GM06990 (cell line): ENCODE data around the gene ATXN3L.

Source experiments
- DNase-seq: peaks from one replicate; pipeline ENCODE4 v3.0.0-alpha.2; 2011; ENCODE audit not compliant: insufficient read length; ENCODE audit errors: extremely low read depth
- H3K27me3 ChIP-seq: replicated peaks from 2 replicates; pipeline ENCODE4 v1.6.0; 2011; ENCODE audit warnings: low read length; ENCODE audit not compliant: control insufficient read depth, insufficient read depth
- H3K36me3 ChIP-seq: 2 replicates; pipeline ENCODE4 v1.5.1; 2011; ENCODE audit warnings: low read length; ENCODE audit not compliant: control insufficient read depth, insufficient read depth
- H3K4me3 ChIP-seq: replicated peaks from 2 replicates; pipeline ENCODE4 v1.5.1; 2011; ENCODE audit warnings: low read depth, mild to moderate bottlenecking, control low read depth, low read length
- TF ChIP-seq, protein P1 (sequence below): IDR thresholded peaks from 2 replicates; pipeline ENCODE4 v1.5.1; 2011; ENCODE audit warnings: low read length, control low read depth, mild to moderate bottlenecking, inconsistent platforms; ENCODE audit not compliant: insufficient read depth, poor library complexity, severe bottlenecking

Gene ATXN3L

DNA sequence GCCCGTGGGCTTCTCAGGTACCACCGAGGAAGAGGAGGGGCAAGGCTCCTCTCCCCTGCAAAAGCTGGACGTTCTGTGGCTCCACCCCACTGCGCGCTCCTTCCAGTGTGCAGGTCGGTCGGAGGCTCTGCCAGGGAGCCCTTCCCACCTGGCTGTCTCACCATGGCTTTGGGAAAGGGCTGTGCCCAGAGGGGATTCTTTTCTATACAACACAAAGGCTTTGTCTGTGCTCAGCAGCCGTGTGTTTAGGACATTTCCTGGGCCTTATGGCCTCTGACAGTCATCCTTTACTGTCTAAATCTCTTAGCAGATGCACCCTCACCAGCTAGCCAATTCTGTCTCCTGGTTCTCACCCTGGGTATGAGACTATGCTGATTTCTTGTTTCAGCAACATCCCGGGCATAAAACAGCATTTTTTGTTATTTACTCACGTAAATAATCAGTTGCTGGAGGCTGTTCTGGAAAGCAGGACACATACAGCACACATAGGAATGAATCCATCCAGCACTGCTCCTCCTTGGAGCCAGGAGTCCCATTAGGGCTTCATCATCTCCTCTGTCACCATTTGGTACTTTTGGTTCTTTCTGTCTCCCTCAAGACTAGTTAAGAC, 20.4 kb upstream of the ATXN3L start:
- Histone ChIP-seq H3K36me3 (no peaks in the 10 kb centered on the region), H3K27me3 (no peaks in the 10 kb centered on the region; the same call in 1 of the 2 replicates), H3K4me3 (no peak overlapping the region)
- no peak for DNase-seq
- TF ChIP-seq, protein P1, sequence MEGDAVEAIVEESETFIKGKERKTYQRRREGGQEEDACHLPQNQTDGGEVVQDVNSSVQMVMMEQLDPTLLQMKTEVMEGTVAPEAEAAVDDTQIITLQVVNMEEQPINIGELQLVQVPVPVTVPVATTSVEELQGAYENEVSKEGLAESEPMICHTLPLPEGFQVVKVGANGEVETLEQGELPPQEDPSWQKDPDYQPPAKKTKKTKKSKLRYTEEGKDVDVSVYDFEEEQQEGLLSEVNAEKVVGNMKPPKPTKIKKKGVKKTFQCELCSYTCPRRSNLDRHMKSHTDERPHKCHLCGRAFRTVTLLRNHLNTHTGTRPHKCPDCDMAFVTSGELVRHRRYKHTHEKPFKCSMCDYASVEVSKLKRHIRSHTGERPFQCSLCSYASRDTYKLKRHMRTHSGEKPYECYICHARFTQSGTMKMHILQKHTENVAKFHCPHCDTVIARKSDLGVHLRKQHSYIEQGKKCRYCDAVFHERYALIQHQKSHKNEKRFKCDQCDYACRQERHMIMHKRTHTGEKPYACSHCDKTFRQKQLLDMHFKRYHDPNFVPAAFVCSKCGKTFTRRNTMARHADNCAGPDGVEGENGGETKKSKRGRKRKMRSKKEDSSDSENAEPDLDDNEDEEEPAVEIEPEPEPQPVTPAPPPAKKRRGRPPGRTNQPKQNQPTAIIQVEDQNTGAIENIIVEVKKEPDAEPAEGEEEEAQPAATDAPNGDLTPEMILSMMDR, result no peak

DNA sequence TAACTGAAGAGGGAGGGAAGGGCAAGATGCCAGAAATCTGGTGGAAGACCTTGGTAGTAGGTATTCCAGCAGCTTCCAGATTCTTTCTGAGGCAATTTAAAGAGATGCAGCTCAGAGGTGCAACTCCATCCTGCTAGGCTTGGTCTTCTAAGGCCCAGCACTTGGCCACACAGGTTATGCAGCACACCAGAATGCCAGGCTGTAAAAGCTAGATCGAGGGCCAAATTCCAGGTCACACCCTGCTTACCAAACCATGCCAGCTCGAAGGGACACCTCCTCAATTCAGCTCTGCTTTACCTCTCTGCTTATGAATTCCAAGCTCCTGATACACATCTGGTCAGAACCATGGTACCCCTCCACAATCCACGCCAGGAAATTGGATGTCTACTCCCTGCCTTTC, 19.8 kb upstream of the ATXN3L start:
- no peak for DNase-seq
- TF ChIP-seq, protein P1, result no peak
- Histone ChIP-seq H3K36me3 (no peaks in the 10 kb centered on the region), H3K4me3 (no peak overlapping the region), H3K27me3 (no peaks in the 10 kb centered on the region; the same call in 1 of the 2 replicates)

DNA sequence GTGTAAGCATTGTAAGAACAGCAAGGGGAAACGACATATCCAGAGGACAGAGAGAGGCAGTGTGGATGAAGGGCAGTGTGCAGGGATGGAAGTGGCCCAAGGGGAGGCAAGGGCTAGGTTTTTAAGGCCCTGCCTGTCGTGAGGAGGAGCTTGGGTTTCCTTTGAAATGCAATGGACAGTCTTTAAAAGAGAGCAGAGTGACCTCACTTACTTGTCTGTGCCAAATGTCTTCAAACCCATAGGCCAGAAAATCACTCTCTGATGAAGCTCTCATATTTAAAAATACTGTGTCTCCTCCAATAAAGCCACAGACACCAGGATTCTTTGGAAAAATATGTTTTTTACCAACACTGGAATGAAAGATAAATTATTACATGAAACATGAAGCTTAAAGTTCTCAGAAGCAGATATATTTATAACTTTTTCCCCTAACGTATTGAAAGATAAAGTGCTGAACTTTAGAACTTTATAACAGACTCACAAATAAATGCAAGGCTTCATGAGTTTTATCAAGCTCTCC, 19.2 kb upstream of the ATXN3L start:
- H3K36me3 ChIP-seq, result no peaks in the 10 kb centered on the region
- no peak for DNase-seq
- H3K4me3 ChIP-seq, result no peak overlapping the region
- TF ChIP-seq, protein P1, result no peak
- no peaks in the 10 kb centered on the region; the same call in 1 of the 2 replicates for H3K27me3 ChIP-seq

DNA sequence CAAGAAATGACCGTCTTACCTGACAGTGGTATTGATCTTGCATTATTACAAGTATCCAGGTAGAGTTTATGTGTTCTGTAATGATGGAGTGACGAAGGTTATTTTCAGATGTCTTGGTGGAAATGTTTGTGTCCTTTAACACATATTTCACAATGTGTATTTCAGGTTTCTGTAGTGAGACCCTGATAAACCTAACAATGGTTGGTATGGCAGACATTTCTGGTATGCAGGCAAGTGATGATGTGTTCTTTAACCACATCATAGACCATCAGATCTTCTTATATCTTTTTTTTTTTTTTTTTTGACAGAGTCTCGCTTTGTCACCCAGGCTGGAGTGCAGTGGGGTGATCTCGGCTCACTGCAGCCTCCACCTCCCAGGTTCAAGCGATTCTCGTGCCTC, 14.6 kb upstream of the ATXN3L start:
- DNase-seq, result no peak
- Histone ChIP-seq H3K36me3 (no peaks in the 10 kb centered on the region), H3K27me3 (no peaks in the 10 kb centered on the region; the same call in 1 of the 2 replicates), H3K4me3 (no peak overlapping the region)
- TF ChIP-seq, protein P1, result no peak

DNA sequence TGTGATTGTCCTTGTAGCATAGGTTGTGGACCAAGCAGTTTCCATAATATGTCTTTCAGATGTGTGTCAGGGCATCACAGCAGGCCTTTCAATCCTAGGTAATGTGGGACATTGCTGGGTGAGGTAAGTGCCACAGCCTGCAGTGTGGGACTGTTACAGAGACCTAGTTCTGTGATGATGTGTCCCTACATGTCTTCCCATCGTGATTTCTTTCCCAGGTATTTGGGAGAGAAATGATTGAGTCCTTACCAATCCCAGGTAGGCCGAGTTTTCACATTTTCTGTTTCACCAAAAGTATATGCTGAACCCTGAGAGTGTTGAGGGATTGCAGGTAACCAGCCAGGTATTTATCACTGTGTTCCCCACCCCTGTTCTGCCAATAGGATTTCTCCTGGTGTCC, 10.6 kb upstream of the ATXN3L start:
- TF ChIP-seq, protein P1, result no peak
- DNase-seq, result no peak
- H3K27me3 ChIP-seq, result no peaks in the 10 kb centered on the region
- no peak overlapping the region for H3K4me3 ChIP-seq
- no peaks in the 10 kb centered on the region for H3K36me3 ChIP-seq

DNA sequence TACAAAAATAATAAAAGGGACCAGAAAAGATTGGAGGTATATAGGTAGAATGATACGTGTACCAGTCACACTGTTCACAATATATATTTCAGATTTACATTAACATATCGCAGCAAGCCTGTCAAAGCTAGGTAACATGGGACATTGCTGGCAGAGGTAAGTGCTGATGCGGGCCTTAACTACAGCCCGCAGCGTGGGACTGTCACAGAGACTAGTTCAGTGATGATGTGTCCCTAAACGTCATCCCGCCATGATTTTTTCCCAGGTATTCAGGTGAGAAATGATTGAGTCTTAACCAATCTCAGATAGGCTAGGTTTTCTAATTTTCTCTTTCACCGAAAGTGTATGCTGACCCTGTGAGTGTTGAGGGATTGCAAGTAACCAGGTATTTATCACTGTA, 7.8 kb upstream of the ATXN3L start:
- TF ChIP-seq, protein P1, result no peak
- no peaks in the 10 kb centered on the region for H3K36me3 ChIP-seq

More for the DNA sequence above, 7.8 kb upstream of the ATXN3L start:
- no peaks in the 10 kb centered on the region for H3K27me3 ChIP-seq
- DNase-seq, result no peak
- H3K4me3 ChIP-seq, result no peak overlapping the region
